Liver (tissue), 9 donors: ENCODE measurements around the gene ANKEF1. TPM values are rescaled to one million over a fixed set of nuclear protein-coding genes. Genes with fewer than 3 reads are reported as not detected.

ENCODE experiments used
- DNase-seq: peaks from one replicate; pipeline ENCODE4 v3.0.0-alpha.2; 2017; ENCODE audit warnings: low spot score
- H3K27ac ChIP-seq, 2 donors: one replicate each; pipeline ENCODE4 v1.7.0; 2013; ENCODE audit warnings: inconsistent platforms in 2 of 2, low read length in 2 of 2, control low read depth in 1 of 2, low read depth in 1 of 2, mild to moderate bottlenecking in 1 of 2
- H3K27me3 ChIP-seq, 4 donors: one replicate each; pipeline versions ENCODE4 v1.6.1 to v1.7.0; 2013; ENCODE audit warnings: low read length in 3 of 4, inconsistent platforms in 1 of 4, mild to moderate bottlenecking in 1 of 4, moderate library complexity in 1 of 4; ENCODE audit not compliant: control insufficient read depth in 4 of 4, insufficient read depth in 4 of 4
- H3K36me3 ChIP-seq, 4 donors: one replicate each; pipeline versions ENCODE4 v1.6.1 to v1.7.0; 2013; ENCODE audit warnings: low read length in 3 of 4, mild to moderate bottlenecking in 3 of 4, low read depth in 1 of 4, moderate library complexity in 1 of 4; ENCODE audit not compliant: control insufficient read depth in 4 of 4, insufficient read depth in 3 of 4
- H3K4me1 ChIP-seq, 4 donors: one replicate each; pipeline versions ENCODE4 v1.6.1 to v1.7.0; 2013; ENCODE audit warnings: low read length in 3 of 4, mild to moderate bottlenecking in 3 of 4, moderate library complexity in 1 of 4; ENCODE audit not compliant: control insufficient read depth in 4 of 4, insufficient read depth in 4 of 4
- H3K4me3 ChIP-seq, 3 donors: one replicate each; pipeline versions ENCODE4 v1.6.1 to v1.7.0; 2013; ENCODE audit warnings: low read length in 3 of 3, control low read depth in 1 of 3, low read depth in 1 of 3, mild to moderate bottlenecking in 1 of 3
- H3K9ac ChIP-seq, 2 donors: one replicate each; pipeline ENCODE4 v1.7.0; 2013; ENCODE audit warnings: low read length in 2 of 2, mild to moderate bottlenecking in 2 of 2, moderate library complexity in 2 of 2, control low read depth in 1 of 2, low read depth in 1 of 2
- H3K9me3 ChIP-seq, 4 donors: one replicate each; pipeline versions ENCODE4 v1.6.1 to v1.7.0; 2013; ENCODE audit warnings: low read length in 3 of 4; ENCODE audit not compliant: control insufficient read depth in 4 of 4
- ATF3 ChIP-seq: IDR thresholded peaks from 2 replicates; pipeline ENCODE4 v1.6.1; 2016; ENCODE audit warnings: antibody characterized with exemption
- CTCF ChIP-seq: fragments of 150-350 bp; IDR thresholded peaks from 2 replicates; pipeline ENCODE4 v1.5.1; 2017; ENCODE audit warnings: improper control_type of control experiment, low read depth, low read length; ENCODE audit not compliant: missing input control
- EGR1 ChIP-seq, 2 donors: IDR thresholded peaks; 2 replicates each; pipeline ENCODE4 v1.6.1; 2016 to 2018; ENCODE audit warnings: antibody characterized with exemption in 2 of 2, low read depth in 2 of 2
- FOXA1 ChIP-seq: IDR thresholded peaks from 2 replicates; pipeline ENCODE4 v1.6.1; 2016; ENCODE audit warnings: antibody characterized with exemption
- FOXA2 ChIP-seq: IDR thresholded peaks from 2 replicates; pipeline ENCODE4 v1.6.1; 2016; ENCODE audit warnings: antibody characterized with exemption
- GABPA ChIP-seq, 2 donors: IDR thresholded peaks in 1 of 2; conservative IDR thresholded peaks in 1 of 2; 2 replicates each; pipeline ENCODE4 v1.6.1; 2016; ENCODE audit warnings: antibody characterized with exemption in 2 of 2, mild to moderate bottlenecking in 1 of 2, moderate library complexity in 1 of 2
- HNF4A ChIP-seq, 2 donors: conservative IDR thresholded peaks; 2 replicates each; pipeline ENCODE4 v1.6.1; 2016; ENCODE audit warnings: antibody characterized with exemption in 2 of 2, mild to moderate bottlenecking in 2 of 2
- HNF4G ChIP-seq: IDR thresholded peaks from 2 replicates; pipeline ENCODE4 v1.6.1; 2016; ENCODE audit warnings: antibody characterized with exemption
- JUND ChIP-seq, 2 donors: IDR thresholded peaks; 2 replicates each; pipeline ENCODE4 v1.6.1; 2016; ENCODE audit warnings: antibody characterized with exemption in 2 of 2
- MAX ChIP-seq: IDR thresholded peaks from 2 replicates; pipeline ENCODE4 v1.6.1; 2016; ENCODE audit warnings: antibody characterized with exemption
- NR2F2 ChIP-seq: IDR thresholded peaks from 2 replicates; pipeline ENCODE4 v1.6.1; 2016; ENCODE audit warnings: antibody characterized with exemption
- RAD21 ChIP-seq, 2 donors: IDR thresholded peaks; 2 replicates each; pipeline ENCODE4 v1.6.1; 2016; ENCODE audit warnings: antibody characterized with exemption in 2 of 2, mild to moderate bottlenecking in 2 of 2
- REST ChIP-seq: IDR thresholded peaks from 2 replicates; pipeline ENCODE4 v1.6.1; 2016; ENCODE audit warnings: antibody characterized with exemption, mild to moderate bottlenecking
- RXRA ChIP-seq, 2 donors: IDR thresholded peaks; 2 replicates each; pipeline ENCODE4 v1.6.1; 2017 to 2018; ENCODE audit warnings: antibody characterized with exemption in 2 of 2, mild to moderate bottlenecking in 1 of 2
- SP1 ChIP-seq: IDR thresholded peaks from 2 replicates; pipeline ENCODE4 v1.6.1; 2018; ENCODE audit warnings: antibody characterized with exemption, mild to moderate bottlenecking
- TAF1 ChIP-seq: conservative IDR thresholded peaks from 2 replicates; pipeline ENCODE4 v1.6.1; 2016; ENCODE audit warnings: antibody characterized with exemption, mild to moderate bottlenecking
- YY1 ChIP-seq: IDR thresholded peaks from 2 replicates; pipeline ENCODE4 v1.6.1; 2016; ENCODE audit warnings: antibody characterized with exemption, mild to moderate bottlenecking
- ZBTB33 ChIP-seq: IDR thresholded peaks from 2 replicates; pipeline ENCODE4 v1.6.1; 2016; ENCODE audit warnings: antibody characterized with exemption
- WGBS: extraction: QIAGEN DNeasy Blood & Tissue Kit; methylation state at CpG from one replicate; pipeline ENCODE4 v1.1.7; 2013; 5-methylcytosine and 5-hydroxymethylcytosine counted together
- polyA plus RNA-seq, 2 donors: library from polyadenylated mRNA; stranded (reverse) in 1 of 2; unstranded in 1 of 2; fragments of 200-250 nt in 1 of 2; fragments of >200 nt in 1 of 2; fragmentation: Nextera tagmentation in 1 of 2; extraction: Ambion mirVana in 1 of 2; gene quantifications; one replicate each; pipeline versions ENCODE4 v1.2.1 to v1.2.3, GENCODE V29; 2013 to 2015
- total RNA-seq, 2 donors: library from RNA; depleted of rRNA; stranded (reverse); fragments of >200 nt; gene quantifications; one replicate each; pipeline ENCODE4 v1.2.3, GENCODE V29; 2014
- donor health status: healthy.
- donor health status: healthy.
- donor health status: healthy.
- donor health status: healthy.
- donor health status: healthy.

ANKEF1 gene
- total and polyA plus RNA-seq, 4 donors = 1.6 to 5.1 (median 2.6) TPM

GRCh38 chr20:10065154-10065833, 30.5 kb downstream of the ANKEF1 start:
- Histone ChIP-seq H3K27me3 (no peaks in the 10 kb centered on the region), H3K36me3 (no peaks in the 10 kb centered on the region), H3K4me1 (no peaks in the 10 kb centered on the region), H3K27ac (no peak overlapping the region), H3K9me3 (no peaks in the 10 kb centered on the region), H3K4me3 (no peak overlapping the region), H3K9ac (no peak overlapping the region)
- WGBS = 95% methylated on average over 3 of the region's 3 CpGs
- no peak for DNase-seq
- TF ChIP-seq FOXA1 (no peak), FOXA2 (no peak), YY1 (no peak), SP1 (no peak), ZBTB33 (no peak), EGR1 (IDR thresholded peaks at IDR 0.05; ENCODE audit: low read depth in 2 of 2) (no peak), HNF4G (no peak), MAX (no peak)

GRCh38 chr20:10067321-10067720, 32.5 kb downstream of the ANKEF1 start:
- 83% methylated on average over 2 of the region's 2 CpGs for WGBS

More at GRCh38 chr20:10067321-10067720, 32.5 kb downstream of the ANKEF1 start:
- Histone ChIP-seq H3K4me1 (no peaks in the 10 kb centered on the region), H3K27ac (no peak overlapping the region), H3K4me3 (no peak overlapping the region), H3K36me3 (no peaks in the 10 kb centered on the region), H3K9ac (no peak overlapping the region), H3K27me3 (no peaks in the 10 kb centered on the region), H3K9me3 (no peaks in the 10 kb centered on the region)
- DNase-seq = no peak
- TF ChIP-seq JUND (IDR thresholded peaks at IDR 0.05) (no peak), RXRA (IDR thresholded peaks at IDR 0.05) (no peak), RAD21 (IDR thresholded peaks at IDR 0.05) (no peak), YY1 (no peak), FOXA2 (no peak), MAX (no peak), EGR1 (IDR thresholded peaks at IDR 0.05; ENCODE audit: low read depth in 2 of 2) (no peak), ZBTB33 (no peak), HNF4A (conservative IDR thresholded peaks at IDR 0.05) (no peak), ATF3 (no peak), CTCF (no peak), SP1 (no peak), HNF4G (no peak), GABPA (IDR thresholded peaks at IDR 0.05 in 1 of 2, conservative IDR thresholded peaks at IDR 0.05 in 1 of 2) (no peak), REST (no peak), TAF1 (no peak), NR2F2 (no peak), FOXA1 (no peak)
